GM18498 (cell line): Measurements from ENCODE around the gene GNB1L.
"Not testable (repeated sequence)": the region's sequence is repeated elsewhere in the genome, so short reads cannot be mapped to it uniquely, and the experiment has no call there.

ENCODE experiments used
- ATAC-seq: cut with Tn5 transposase; IDR thresholded peaks from one replicate; pipeline ENCODE4 v1.9.1; 2021; ENCODE audit warnings: mild to moderate bottlenecking, moderate library complexity; ENCODE audit not compliant: unreplicated experiment

GNB1L gene

DNA sequence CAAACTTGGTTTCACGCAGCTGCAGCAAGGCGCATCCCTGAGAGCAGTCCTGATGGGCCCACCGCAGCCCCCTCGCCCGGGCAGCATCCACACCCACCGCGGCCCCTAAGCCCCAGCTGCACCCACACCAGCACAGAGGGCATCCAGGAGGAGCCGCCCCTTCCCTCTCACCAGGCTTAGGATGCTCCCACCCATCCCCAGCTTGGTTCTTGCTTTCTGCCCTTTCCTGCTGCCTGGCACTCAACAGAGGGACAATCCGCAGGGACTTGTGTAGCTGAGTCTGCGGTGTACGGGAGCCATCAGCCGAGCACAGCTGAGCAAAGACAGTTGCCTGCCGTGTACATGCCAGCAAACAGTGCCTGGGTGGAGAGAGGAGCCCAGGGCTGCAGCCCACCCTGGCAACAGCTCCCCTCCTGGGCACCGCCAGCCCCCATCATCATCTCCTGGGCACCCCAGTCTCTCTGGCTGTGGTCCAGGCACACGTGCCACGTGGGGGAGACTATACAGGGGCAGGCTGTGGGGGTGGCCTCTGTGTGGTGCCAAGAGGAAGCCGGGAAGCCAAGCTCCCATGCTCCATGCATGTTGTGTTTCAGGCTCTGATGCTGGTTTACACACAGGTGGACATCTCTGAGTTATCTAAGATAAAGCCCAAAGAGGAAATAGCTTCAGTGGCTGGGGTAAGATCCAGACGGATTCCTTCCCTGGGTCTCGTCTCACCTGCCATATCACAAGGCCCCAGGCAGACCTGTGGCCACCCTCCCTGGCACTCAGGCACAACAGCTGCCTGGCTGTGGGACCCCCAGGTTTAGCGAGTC is 36.0 kb upstream of the GNB1L start:
- no peak for ATAC-seq

DNA sequence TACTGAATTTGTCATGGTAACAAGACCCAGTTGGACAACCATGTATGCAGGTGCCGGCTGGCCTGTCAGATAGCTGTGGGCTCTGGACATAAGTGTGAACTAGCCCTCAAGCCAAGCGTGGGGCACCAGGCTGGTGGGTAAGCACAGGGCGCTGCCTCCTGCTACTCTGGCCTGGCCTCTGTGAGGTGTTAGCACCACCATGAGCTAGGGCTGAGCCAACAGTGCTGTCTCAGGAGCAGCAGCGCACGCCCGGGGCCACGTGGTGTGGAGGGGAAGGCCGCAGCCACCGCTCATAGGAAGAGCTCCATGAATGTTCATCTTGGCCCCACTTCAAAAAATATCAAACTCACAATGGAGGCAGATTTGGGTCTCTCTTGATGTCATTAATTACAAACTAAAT is 35.3 kb upstream of the GNB1L start:
- no peak for ATAC-seq

DNA sequence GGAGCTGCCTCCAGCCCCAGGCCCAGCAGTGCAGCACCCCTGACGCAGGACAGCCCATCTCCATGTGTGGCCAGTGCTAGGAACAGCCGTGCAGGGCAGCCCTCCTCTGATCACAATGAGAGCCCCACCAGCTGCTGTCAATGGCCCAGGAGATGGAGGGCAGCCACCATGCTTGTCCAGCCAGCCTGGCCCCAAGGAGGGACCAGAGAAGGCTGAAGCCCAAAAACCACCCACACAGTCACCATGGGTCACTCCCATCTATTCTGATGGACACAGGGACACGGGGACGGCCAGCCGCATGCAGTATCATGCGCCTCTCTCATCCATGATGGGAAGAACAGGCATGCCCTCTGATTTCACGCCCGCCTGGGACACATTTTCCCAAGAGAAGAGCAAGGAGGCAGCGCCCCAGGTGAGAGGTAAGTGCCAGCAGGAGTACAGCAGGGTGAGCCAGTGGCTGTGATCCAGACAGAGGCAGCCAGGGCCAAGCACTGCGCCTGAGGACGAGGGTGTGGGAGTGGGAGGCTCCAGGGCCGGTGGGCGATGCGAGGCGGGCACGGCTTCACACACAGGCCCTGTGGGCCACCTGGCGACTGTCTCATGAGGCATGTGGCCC is 33.6 kb upstream of the GNB1L start:
- no peak for ATAC-seq

DNA sequence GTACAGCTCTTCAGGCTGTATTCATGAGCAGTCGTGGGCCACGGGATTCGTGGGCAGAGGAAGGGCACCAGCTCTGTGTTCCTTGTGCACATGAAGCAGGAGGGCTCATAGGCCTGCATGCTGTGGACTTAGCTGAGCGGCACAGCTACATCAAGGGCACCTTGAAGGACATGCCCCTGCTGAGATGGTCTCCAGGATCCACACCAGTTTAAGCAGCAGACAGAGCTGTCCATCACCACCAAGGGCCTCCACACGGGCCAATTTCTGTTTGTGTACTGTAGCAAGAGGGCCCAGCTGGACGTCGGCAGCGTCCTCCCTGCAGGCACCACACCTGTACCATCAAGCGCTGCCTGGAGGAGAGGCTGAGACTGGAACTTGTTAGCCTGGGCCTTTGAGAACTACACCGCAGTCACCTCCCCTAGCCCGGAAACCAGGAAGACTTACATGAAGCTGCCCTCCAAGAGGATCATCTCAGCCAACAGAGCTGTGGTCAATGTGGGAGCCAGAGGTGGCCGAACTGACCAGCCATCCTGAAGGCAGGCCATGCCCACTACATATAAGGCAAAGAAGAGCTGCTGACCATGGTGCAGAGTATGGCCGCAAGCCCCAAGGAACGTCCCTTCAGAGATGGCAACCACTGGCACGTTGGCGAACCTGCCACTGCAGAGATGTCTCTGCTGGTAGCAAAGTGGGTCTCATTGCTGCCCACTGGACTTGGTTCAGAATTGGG is 32.7 kb upstream of the GNB1L start:
- no peak for ATAC-seq

DNA sequence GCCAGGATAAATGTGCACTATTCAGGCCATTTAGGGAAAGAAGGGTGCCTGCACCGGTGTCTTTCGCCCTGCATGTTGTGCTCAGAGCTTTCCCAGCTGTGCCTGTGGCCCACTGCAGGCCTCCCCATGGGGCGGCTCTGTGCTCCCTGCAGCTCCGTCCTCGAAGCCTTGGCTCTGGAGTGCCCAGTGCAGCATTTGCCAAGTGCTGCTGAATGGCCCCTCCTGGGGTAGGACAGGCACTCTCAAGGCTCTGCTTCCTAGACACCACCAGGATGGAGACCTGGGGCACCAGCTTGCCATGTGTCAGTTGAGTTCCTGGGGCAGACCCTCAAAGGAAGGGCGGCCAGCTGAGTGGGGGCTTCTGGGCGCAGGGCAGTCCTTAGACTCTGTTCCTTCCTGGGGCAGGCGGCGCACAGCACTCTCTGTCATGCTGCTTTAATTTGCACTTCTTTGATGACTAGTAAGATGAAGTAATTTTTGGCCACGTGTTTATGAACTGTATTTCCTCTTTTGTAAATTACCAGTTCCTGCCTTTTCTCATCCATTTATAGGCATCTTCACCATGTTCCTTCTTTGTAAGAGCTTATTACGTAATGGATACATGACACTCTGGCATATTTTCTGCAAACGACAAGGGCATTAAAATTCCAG is 32.1 kb upstream of the GNB1L start:
- ATAC-seq, result no peak

DNA sequence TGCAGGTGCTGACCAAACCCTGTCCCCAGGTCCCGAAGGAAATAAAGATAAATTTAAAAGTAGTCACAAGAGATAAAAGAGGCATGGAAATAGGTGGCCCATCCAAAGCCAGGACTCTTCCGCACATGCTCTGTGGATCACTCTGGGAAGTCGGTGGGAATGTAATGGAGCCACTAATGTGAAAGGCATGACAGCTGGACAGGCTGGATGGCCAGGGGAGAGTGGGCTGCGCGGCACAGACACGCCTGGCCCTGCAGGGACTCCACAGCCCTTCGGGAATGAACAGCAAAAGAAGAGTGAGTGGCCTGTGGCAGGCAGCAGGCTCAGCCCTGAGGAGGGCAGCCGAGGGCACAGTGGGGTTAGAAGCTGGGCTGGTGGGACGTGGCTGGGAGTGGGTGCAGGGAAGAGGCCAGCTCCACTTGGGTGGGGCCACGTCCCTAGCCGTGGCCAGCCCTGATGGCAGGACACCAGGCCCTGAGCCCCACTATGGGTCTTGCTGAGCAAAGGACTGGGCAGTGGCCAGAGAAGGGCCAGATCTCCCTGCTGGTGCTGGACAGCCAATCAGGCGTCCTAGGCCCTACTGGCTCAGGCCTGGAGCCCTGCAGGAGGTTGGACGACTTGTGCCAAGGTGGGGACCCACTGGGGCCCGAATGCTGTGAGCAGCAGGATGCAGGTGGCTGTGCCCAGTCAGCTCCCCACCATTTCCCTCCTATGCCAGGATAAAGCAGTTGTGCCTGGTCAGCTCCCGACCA is 31.3 kb upstream of the GNB1L start:
- no peak for ATAC-seq

DNA sequence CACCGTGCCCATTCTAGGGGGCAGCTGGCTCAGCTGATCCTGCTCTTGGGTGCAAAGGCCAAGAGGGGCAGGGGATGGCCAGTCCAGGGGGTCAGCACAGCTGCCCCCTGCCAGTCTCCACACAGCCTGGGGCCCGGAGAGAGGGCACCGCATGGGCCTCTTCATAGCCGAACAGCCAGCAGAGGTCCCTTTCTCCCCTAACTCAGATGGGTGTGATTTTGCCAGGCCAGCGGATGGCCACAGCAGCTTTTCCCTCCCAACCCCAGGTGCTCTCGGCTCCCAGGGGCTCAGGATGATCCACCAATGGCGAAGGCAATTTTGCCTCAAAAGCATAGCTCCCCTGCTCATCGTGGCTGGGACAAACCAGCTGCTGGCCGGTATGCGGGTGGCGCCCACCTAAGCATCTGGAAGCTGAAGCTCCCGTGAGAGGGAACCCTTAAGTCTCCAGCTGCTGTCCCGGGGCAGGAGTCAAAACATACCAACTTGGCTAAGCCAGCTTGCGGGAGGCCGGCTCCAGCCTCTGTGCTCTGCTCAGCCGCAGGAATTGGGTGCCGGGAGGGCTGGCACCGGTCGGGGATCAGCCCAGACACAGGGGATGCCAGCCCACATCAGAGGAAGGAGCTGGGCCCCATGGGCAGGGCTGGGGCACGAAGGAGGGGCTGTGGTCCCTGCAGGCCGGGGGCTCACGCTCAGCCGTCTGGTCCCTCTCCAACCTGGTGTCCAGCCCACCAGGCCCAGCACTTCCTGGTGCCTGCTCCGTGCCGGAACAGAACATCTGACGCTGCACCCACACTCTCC is 30.5 kb upstream of the GNB1L start:
- ATAC-seq, result no peak

DNA sequence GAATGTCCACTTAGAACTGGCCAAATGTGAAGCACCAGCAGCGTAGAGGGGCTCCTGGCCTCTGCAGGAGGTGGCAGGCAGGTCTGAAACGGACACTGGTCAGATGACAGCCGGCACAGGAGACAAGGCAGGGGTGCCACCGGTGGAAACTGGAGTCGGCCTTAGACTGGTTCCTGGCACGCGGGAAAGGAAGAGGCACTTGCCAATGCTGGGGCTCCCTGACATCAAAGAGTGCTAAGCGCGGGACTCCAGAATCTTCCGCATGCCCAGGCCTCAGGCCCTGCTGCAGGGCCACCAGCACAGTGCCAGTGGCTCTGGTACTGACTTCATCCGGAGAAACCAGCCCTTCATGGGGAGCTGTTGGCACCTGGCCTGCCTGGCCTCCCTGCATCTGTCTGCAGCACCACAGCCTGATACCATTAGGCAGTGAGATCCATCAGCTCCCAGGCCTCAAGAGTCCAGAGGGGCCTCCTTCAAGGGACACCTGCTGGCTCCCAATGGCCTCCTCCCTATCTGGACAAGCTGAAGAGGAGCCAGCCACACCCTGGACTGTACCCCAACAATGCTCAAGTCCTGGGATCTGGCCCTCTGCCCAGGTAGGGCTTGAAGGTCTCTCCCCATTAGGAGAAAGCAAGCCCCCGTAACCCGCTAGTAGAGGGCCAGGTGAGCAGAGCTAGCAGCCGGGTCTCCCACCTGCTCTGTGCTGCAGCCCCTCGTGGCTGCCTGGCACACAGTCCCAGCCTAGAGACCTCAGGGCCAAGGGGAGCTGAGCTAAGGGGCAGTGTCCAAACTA is 29.7 kb upstream of the GNB1L start:
- ATAC-seq, result no peak

DNA sequence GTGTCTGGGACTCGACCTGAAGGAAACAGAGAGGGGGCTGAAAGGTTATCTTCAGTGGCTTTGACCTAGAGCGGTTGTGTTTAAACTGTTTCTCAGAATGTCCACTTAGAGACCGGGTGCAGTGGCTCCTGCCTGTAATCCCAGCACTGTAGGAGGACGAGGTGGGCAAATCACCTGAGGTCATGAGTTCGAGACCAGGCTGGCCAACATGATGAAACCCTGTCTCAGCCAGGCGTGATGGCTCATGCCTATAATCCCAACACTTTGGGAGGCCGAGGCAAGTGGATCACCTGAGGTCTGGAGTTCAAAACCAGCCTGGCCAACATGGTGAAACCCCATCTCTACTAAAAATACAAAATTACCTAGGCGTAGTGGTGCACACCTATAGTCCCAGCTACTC is 28.8 kb upstream of the GNB1L start:
- not testable (repeated sequence) for ATAC-seq

DNA sequence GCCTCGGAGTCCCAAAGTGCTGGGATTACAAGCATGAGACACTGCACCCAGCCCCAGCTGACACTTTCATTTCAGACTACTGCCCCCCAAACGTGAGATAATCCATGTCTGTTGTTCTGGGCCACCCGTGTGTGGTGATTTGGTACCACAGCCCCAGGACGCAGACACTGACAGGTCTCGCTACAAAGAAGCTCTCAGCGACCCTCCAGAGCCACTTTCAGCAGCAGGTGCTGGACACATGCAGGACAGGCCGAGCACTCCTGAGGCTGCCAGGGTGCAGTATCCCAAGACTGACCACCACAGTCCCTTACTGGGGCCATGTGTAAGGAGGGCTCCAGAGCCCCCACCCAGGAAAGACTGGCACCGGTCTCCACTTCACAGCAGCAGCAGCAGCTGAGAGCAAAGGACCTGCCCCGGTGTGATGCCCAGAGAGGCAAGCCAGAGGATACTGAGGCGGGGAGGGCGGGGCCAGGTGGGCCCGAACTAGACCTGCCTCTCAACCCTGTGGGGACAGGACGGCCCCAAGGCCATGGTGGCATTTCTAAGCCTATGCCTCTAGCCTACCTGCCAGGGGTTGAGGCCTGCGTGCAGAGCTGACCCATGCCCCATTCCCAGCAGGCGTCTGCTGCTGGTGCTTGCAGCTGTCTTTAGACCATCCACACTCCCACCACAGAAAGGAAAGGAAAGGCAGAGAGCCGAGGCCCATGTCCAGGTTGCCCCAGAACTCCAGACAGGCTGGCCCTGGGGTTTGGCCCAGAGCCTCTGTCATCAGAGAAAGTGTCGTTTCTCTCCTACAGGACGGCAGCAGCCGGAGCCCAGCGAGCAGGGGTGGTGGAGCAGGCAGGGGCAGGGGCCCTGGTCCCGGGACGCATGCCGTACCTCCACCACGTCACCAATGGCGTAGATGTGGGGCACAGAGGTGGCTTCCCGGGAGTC is 28.0 kb upstream of the GNB1L start:
- no peak for ATAC-seq

DNA sequence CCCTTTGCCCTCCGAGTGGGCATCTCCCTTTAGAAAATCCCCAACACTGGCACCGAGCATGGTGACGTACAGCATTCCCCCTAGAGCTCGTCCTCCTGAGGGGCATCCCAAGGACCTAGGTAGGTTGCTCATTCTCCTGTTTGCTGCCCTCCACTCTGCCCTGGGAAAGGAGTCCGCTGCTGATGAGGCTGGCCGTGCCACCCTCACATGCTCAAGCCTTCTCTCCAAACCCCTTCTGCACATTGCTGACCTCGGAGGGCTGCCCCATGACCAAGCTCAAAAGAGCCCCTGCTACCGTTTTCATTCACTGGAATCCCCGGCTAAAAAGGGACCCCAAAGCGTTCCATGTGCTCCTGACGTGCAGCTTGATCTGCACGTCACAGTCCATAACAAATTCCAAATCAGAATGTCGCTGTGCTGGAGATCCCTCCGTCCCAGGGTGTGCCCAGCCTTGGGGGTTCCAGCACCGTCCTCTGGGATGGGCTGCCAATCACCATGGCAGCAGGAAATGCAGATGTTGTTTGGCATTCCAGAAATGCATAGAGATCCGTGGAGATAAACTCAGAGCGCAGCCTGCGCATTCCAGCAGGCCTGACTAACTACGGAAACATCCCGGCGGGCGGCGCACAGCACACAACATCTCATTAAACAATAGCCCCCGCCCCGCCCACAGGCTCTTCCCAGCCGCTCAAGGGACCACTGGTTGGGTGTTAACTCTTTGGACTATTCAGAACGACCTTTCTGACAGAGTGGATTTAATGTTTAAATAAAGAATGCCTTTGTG is 26.3 kb upstream of the GNB1L start:
- ATAC-seq, result no peak

DNA sequence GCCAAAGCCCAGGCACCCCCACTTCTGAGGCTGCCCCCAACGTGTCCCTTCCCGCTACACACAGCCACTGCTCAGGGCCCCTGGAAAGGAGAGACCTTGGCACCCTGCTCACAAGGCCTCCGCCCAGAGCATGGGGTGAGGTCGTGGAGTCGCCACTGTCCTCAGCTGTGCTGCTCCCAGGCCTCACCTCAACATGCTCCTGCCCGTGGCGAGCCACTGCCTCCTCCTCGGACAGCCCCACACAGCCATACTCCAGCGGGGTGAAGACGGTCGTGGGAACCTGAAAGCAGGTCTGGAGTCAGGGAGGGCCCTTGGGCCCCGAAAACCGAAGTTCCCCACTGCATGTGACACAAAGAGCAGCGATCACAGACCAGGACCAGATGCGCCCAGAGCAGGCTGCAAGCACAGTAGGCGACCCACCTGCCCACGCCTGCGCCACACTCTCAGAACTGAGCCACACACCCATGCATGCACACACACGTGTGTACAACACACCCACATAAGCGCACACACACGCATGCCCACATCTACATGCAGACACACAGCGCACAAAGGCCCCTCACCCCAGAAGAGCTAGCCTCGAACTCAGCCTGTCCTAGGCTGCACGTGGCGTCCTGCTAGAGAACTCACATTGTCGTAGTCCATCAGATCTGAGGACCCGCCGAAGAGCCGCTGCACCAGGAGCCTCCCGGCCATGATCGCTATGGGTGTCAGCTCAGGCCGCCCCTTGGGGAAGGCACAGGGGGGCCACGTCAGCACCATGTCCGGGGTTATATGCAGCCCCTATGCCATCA is 25.5 kb upstream of the GNB1L start:
- ATAC-seq, result no peak

DNA sequence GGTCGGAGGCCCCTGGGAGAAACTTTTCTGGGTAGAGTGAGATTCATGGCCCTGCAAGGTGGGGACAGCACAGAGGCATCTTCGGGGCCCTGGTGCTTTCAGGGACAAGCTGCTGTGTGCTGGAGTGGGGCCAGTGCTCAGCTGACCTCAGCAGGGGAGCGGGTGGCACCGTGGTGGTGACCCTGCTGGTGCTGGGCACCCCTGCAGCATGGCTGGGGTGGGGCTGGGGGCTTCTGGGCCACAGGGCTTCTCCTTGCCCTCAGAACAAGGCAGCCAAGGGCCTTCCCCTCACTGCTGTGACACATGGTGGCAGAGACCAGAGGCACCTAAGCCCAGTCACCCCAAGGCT is 24.9 kb upstream of the GNB1L start:
- no peak for ATAC-seq

DNA sequence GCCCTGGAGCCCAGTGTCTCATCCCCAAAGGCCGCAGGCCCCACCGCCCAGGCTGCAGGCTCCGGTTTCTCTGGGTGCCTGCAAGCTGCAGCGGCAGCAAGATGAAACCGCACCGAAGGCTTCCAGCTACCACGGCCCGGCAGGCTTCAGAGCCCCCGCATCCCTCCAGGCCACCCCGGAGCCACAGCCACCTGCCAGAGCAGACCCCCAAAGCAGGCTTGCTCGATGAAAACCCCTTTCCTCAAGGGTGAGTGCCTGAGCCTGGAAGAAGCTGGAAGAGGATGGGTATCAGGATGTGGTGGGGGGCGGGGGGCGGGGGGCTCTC is 24.5 kb upstream of the GNB1L start:
- no peak for ATAC-seq

DNA sequence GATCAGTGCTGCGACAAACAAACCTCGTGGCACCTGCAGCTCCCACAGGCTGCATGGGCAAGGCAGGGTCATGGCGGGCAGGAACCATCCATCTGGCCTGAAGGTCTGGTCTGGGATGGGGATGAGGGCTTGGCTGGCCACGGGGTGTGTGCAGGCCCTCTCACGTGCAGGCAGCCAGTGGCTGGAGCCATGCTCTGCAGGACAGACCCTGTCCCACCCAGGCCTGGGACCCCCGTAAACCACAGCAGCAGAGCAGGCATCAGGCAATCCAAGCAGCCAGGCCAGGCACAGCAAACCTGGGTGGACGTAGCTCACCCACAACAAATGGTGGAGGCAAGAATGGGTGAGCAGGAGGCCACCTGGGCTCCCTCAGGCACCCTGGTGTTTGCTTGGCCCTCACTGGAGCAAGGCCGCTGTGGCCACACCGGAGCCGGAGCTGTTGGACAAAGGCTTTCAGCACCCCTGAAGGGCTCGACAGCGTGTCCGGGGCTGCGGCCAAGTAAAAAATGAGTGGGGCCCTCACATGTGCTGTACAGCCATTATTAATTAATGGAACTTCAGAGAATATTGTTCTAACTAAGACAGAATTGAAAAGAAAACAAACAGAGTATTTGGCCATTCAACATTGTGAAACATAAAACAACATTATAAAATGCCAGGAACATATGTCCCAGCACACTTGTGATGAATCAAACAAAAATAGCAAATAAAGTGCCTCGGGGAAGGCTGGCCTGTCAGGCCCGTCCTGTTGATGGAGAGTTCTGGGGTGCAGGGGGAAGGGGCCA is 24.0 kb upstream of the GNB1L start:
- no peak for ATAC-seq
